Measurements from ENCODE around the gene STAG1.
"Not testable (repeated sequence)": the region's sequence is repeated elsewhere in the genome, so short reads cannot be mapped to it uniquely, and the experiment has no call there.

Gene STAG1

DNA sequence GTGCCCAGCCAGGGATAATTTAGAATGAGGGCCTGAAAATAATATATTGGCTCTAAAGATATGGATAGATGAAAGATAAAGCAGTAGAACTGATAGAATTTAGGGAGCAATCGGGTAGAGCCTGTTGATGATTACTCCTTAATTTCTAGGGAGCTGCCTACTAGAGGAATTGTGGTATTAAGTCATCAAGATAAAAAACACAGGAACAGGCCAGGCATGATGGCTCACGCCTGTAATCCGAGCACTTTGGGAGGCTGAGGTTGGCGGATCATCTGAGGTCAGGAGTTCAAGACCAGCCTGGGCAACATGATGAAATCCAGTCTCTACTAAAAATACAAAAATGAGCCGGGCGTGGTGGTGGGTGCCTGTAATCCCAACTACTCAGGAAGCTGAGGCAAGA lies 371.6 kb downstream of the STAG1 start:
- no peak for DNase-seq

DNA sequence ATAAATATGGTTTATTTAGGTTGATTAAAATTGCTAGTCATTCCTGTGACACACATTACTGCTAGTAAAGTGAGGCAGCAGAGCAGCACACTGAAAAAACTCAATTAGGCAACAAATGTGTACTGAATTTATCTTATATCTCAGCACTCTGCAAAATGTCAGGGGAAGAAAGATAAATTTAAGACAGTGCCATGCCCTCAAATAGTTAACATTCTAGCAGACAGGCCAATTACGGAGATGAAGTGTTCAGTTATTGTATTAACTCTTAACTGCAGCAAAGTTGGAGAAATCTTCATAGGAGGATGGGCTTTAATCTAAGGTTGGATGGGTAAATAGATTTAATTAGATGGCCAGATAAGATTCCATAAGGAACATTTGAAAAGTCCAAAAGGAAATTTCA lies 374.2 kb downstream of the STAG1 start:
- DNase-seq: no peak

DNA sequence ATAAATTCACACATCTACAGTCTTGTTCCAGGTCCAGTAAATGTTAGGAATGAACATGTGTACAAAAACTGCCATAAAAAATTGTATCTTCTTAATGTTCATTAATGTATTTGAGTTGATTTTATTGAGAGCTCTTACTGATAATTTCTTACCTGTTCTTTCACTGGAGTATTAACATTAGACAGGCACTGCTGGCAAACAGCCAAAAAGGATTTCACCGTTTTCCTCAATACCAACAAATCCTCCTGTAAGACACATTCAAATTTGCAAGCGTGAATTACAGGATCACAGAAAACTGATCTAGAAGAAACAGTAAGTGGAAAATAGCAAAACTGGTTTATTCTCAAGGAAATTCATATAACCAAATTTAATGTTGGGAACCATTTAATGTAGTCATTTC lies 374.7 kb downstream of the STAG1 start:
- no peak for DNase-seq

DNA sequence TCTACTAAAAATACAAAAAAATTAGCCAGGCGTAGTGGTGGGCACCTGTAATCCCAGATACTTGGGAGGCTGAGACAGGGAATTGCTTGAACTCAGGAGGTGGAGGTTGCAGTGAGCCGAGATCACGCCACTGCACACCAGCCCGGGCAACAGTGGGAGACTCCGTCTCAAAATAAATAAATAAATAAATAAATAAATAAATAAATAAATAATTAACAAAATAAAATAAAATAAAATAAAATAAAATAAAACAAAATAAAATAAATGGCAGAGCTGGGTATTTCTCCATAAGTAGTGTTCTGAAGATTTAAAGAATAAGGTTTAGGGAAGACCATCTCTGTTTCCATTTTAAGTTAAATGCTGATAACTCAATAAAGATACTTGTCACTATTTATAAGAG lies 376.4 kb downstream of the STAG1 start:
- DNase-seq: not testable (repeated sequence)

DNA sequence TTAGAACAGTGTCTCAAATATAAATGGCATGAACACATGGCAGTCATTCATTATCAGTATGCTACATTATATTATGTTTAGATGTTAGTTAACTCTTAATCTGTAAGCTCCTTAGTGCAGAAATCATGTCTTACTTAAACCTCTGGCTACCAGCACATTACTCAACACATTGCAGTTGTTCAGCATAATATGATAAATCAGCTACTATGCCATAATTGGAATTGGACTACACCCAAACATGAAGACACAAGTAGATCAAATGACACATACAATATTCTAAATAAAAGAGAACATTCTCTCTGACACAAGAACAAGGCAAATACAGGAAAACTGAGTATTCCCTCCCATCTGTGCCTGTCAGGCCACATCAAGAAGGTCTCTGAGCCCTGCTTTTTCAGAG lies 385.9 kb downstream of the STAG1 start:
- DNase-seq: no peak

DNA sequence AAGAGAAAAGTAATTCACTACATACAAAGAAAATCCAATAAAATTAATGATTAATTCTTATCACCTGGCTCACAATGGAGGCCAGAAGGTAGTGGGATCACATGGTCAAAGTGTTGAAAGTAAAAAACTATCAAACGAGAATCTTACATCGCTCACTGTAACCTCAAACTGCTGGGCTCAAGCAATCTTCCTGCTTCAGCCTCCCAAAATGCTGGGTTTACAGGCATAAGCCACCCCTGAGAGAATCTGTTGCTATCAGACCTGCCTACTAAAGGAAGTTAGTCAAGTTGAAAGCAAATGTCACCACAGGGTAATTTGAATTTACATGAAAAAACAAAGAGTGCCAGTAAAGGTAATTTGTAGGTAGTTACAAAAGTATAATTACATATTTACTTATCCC lies 398.7 kb downstream of the STAG1 start:
- no peak for DNase-seq

DNA sequence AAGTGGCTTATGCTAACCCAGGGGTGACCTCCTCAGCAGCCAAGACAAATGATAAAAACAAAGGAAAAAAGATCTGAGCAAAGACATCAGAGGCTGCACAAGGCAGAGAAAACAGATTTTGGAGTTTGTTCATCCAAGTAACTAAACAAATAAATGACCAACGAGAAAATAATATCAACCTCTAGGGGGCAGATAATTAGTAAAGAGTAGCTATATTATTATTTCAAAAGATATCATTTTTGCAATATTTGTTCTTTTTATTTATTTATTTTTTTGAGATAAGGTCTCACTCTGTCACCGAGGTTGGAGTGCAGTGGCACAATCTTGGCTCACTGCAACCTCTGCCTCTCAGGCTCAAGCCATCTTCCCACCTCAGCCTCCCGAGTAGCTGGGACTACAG lies 400.3 kb downstream of the STAG1 start:
- no peak for DNase-seq

DNA sequence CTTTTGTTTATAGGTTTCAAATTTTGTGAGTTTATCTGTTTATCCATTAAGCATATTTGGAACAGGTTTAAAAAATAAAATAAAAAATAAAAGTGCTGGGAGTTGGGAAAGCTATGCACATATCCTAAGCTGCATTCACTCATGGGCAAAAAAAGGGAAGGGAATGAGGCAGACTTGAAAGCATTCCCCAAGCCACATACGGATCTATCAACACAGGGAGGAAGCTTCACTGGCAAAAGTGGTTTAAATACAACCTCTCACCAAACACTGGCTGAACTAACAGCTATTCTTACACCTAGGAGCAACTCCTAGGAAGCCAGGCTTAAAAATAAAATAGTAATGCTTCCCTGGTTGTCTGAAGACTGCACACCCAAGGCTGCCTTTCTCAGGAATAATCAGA lies 400.8 kb downstream of the STAG1 start:
- no peak for DNase-seq

DNA sequence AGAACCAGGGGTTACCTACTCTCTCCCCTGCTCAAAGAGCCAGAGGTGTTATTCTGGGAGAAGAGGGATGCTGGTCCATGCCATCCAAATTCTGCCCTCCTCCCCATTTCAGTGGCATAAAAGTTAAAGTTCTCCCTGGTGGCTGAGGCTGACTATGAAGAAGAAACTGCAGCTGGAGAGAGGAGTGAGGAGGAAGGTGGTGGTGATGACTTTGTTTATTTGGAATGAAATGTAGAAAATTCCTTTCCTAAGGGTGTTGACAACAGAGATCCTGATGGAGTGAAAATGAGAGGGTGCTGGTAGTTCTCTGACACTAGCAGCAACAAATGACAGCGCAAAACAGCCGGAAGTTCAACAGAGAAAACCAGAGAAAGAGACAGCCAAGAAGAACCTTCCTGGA lies 401.6 kb downstream of the STAG1 start:
- DNase-seq: no peak

DNA sequence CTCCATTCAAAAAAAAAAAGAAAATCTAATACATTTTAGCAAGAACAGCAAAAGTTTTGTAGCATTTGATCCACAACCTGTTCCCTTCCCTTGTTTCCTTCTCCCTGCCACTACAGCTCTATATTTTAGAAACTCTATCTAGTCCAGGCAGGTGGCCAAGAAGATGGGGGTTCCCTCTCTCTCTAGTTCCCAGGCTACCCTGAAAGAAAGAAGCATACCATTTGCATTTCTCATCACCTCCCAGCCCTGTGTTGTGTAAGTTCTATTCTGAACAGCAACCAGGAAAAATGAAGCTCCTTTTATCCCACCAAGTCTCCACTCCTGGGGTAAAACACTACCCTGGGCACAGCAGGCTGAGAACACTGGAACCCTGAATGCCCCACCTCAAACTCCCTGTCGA lies 402.0 kb downstream of the STAG1 start:
- DNase-seq: no peak

DNA sequence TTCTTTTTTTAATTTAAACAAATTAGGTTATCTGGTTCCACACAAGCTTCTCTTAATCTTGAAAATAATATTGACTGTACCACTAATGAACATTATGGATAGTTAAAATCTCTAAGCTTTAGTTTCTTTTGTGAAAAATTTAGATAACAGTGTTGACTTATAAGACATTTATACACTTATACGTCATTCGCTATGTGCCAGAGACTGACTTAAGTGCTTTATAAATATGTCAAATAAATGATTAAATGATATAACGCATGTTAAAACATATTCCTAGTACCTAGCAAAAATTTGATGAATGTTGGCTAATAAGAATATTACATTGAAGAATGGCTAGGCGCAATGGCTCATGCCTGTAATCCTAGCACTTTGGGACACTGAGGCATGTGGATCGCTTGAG lies 405.7 kb downstream of the STAG1 start:
- no peak for DNase-seq

DNA sequence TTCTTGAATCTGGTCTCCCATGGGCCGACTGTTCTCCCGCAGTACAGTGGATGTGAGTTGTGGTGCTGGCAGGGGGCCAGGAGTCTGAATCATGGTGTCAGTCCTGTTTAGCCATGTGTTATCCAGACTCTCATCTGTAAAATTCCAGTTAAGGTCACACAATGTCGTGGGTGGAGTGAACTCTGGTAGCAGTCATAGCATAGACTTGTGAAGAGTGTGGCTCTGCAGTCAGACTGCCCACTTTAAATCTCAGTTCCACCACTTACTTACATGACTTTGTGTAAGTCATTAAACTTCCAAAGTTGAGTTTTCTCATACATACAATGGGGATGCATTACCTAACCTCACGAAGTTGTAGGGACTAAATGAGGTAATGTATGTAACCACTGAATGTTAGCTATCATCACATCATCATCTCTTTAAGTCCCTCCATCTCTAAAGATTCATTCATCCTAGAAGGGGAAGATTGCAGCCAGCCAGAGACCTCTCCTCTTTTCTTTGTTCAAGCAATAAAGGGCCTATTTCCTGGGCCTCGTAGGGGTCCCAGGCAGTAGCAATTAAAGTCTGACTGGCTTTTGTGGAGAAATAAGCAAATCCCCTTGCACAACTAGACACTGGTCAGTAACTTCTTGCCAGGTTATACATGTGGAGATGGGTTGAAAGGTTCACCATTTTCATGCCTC lies 408.2 kb downstream of the STAG1 start:
- peak; percentile 45 for DNase-seq

DNA sequence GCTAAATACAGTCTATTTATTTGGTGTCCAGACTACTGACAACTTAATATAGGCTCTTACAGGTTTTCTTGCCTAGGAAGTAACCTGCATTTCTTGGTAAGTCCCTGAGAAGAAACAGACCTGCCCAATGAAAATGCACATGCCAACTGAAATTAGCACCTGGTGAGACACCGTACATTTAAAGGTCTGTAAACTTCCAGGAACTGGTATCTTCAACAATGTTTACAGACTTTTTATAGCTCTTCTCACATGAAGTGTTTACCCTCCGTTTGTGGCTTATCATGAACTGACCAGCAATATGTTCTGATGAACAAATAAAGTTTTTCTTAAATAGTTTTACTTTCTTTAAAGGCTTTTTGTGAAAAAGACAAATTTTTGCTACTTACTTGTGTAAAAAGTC lies 408.7 kb downstream of the STAG1 start:
- peak; percentile 45 for DNase-seq

DNA sequence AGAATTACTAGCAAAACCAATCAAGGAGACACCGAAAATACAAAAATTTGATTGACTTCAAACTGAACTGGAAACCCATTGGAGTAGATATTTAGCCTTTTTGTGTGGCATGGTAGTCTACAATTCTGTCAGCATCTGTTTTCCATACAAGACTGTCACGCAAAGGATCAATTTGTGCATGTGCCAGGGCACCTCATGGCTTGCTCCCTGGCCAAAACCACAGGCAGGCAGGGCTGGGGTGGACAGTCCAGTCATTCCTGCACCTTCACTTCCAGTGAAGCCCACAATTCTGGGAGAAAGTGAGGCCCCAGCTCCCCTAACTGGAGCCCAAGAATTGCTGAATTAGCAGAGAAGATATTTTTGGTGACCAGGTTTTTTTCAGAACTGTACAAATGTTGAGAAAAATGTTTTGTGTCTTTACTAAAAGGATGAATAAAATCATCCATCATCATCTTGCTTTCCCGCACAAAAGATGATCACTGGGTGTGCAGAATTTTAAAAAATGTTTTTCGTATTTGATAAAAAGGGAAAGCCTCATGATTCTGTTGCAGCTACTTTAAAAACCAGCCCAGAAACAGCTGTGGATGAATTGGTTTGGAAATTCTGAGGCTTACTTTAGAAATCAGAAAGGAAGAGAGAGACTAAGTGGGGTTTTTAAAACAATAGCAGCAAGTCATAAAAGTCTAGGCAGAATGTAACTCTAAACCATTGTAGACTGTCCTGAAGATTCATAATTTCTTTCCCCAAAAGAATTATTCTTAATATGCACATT lies 415.7 kb downstream of the STAG1 start:
- DNase-seq: no peak

DNA sequence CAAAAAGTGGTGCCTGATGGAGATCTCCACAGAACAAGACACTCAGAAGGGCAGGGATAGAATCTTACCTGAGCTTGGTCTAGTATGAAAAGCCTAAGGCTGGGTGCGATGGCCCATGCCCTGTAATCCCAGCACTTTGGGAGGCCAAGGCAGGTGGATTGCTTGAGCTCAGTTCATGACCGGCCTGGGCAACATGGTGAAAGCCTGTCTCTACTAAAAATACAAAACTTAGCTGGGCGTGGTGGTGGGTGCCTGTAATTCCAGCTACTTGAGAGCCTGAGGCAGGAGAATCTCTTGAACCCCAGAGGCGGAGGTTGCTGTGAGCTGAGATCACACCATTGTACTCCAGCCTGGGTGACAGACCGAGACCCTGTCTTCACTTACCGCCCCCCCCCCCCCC lies 417.5 kb downstream of the STAG1 start:
- DNase-seq: not testable (repeated sequence)

DNA sequence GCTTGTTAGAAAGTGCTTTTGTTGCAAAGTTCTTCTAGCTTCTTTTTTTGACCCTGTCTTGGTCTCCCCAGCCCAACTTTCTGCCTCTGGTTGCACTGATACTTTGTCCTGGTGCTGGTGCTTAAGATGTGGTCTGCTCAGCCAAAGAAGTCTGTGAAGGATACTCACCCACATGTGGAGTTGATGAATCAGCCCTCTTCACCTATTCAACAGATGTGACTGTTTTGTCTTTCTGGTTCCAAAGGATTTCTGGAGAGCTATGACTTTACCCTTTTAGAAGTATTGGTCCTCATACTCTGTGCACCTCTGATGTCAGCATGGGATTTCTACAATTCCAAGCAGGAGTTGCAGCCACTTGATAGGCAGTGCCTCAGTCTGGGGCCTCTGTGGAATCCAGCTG lies 418.0 kb downstream of the STAG1 start:
- no peak for DNase-seq

DNA sequence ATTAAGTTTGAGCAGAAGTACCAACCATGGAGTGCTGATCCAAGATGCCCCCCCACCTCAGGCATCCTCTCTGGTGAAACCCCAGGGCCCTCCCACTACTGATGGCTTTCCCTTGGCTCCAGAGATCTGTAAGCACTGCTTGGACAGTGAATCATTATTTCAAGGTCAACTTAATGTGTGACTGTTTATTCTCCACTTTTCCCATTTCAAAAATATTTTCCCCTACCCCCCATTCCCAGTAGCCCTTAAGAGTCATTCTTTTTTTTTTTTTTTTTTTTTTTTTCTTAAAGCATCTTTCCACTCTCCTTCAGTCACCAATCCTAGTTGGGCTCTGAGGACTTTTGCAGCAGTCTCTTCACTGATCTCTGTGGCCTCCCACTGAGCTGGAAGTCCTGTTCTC lies 419.4 kb downstream of the STAG1 start:
- no peak for DNase-seq

DNA sequence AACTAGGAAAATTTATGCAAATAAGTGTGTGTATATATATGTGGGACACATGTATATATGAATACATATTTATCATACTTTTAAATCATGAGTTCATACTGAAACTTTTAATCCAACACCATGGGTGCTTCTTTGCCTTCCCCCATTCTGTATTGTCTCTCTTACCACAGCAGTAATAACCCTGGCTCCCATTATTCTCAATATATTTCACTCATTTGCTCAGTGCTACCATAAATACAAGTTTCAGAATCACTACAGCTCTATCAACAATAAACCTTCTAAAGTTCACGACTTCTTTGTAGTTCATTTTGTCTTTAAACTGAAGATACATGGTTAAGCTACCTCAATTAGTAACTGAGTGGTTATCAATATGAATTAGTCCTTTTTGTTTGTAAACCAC lies 419.9 kb downstream of the STAG1 start:
- no peak for DNase-seq

DNA sequence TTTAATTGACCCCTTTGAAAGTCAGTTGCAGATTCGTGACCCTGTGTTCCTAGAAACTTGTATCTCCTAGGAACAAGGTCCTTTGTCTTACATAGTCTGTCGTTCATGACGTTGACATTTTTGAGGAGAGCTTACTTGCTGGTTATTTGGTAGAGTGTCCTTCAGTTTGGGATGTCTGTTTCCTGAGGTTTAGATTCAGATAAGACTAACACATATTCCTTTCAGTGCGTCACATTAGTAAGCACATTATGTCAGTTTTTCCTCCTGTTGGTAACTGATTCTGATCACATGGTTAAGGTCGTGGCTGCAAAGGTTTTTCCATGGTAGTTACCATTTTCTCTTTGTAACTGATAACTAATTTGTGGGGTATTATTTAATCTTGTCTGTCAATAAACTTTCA lies 421.3 kb downstream of the STAG1 start:
- DNase-seq: no peak

DNA sequence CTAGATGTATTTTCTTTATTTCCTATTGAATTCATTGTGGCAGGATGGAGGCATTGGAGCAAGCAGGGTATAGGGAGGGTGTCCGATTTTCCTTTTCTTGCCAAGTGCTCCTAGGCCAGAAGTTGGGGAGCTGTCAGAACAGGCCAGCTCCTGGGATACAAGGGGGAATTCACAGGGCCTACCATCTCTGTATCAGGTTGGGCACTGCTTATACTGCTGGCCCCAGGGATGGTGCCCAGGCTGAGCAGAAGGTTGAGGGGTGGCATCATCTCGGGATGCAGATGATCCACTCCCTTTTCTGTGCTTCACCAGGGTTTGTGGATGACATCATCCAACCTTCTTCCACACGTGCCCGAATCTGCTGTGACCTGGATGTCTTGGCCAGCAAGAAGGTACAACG lies 422.6 kb downstream of the STAG1 start:
- no peak for DNase-seq

DNA sequence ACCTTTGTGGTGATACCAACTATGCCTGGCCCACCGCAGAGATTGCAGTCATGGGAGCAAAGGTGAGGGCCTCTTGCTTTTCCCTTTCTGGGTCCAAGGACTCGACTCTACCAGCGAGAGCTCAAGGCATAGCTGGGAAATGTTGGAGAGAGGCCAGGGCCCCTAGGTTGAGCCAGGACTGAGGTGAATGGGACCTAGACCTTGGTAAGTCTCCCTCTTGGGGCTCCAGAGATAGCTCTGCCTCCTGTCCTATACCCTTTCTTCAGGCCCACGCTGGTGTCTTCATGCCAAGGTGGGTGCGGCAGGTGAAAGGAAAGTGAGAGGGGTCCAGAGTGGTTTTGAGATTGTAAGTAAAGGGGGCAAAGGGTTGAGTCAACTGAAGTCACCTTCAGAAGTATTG lies 424.5 kb downstream of the STAG1 start:
- DNase-seq: no peak

DNA sequence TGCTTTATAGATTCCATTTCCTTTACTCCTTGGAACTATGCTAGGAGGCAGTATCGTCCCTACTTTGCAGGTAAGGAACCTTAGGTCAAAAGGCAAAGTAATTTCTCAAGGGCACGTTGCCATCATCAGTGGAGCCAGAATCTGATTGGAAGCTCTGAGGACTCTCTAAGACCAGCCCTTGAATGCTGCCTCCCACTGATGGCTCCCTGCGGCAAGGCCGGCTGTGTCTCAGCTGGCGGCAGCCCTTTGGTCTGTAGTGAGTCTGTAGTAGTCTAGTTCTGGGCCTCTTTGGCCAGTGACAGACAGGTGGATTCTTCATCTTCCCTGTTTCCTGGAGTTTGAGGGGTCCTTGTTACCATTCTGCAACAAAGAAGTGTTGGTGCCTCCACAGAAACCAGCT lies 425.9 kb downstream of the STAG1 start:
- no peak for DNase-seq

DNA sequence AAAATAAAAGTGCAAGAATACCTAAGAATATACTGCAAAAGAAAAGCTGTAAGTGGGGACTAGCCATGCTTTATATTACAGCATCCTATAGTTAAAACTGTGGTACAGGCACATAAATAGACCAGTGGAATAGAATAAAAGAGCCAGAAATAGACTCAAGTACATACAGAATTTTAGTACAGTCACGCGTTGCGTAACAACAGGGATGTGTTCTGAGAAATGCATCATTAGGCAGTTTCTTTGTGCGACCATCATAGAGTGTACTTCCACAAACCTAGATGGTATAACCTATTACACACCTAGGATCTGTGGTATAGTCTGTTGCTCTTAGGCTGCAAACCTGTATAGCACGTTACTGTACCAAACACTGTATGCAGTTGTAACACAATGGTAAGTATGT lies 440.2 kb downstream of the STAG1 start:
- DNase-seq: no peak

DNA sequence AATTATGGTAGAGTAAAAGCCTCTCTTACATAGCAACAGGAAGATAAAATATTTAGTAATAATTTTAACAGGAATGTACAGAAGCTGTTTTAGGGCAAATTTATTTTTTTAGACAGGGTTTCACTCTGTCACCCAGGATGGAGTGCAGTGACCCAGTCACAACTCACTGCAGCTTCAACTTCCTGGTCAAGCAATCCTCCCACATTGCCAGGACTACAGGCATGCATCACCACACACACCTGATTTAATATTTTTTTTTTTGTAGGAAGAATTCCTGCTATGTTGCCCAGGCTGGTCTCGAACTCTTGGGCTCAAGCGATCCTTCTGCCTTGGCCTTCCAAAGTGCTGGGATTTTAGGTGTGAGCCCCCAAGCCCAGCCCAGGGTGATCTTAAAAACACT lies 440.9 kb downstream of the STAG1 start:
- DNase-seq: no peak

DNA sequence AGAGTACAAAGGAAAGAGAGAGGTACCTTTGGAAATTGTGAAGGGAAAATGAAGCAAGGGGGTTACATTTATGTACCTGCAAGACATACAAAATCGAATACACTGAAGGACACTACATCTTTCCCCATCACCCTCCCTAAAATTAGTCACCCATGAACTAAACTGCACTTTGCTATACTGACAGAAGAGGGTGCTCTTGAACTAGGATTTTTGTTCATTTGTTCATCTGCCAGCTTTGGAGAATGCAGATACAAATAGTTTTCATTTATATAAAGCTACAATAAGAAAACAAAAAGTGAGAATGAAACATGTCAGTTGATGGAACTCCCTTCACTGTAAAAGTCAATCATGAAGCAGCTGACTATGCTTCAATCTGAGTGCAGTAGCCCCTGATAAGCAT lies 446.3 kb downstream of the STAG1 start:
- DNase-seq: peak; percentile 11
